GM18505 (cell line): Measurements from ENCODE around the gene CAPN12.

ENCODE experiments used
- ATAC-seq: cut with Tn5 transposase; IDR thresholded peaks from one replicate; pipeline ENCODE4 v1.9.1; 2021; ENCODE audit not compliant: unreplicated experiment
- POLR2A ChIP-seq: IDR thresholded peaks from 4 replicates; pipeline ENCODE4 v1.6.1; 2011; ENCODE audit warnings: borderline replicate concordance; ENCODE audit not compliant: insufficient read depth, insufficient read length; ENCODE audit errors: extremely low read depth

The CAPN12 gene

GRCh38 chr19:38698225-38699026, 45.8 kb downstream of the CAPN12 start:
- ATAC-seq: no peak
- no peak for TF ChIP-seq POLR2A

DNA sequence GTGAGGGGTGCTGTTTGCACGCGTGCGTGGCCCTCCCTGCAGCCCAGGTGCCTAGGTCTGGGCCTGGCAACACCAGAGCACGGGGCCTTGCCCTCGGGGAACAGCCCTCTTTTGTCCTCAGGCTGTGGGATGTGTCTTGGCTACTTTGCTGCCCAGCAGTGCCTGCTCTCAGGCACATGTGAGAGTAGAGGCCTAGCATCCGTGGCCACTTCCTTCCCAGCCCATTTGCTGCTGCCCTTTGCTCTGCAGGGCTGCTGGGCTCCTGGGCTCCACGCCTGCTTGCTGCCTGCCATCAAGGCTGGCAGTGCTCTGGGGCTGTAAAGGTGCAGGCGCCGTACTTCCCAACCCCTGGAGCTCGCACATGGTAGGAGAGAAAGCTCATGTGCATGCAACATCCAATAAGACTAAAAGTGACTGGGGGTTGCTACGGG, 46.6 kb downstream of the CAPN12 start:
- ATAC-seq: no peak
- no peak for TF ChIP-seq POLR2A

- TF ChIP-seq POLR2A: no peak
- ATAC-seq: no peak
Observed at GRCh38 chr19:38697197-38697596, 47.1 kb downstream of the CAPN12 start.

- no peak for TF ChIP-seq POLR2A
- no peak for ATAC-seq
Observed at GRCh38 chr19:38696729-38697055, 47.6 kb downstream of the CAPN12 start.

DNA sequence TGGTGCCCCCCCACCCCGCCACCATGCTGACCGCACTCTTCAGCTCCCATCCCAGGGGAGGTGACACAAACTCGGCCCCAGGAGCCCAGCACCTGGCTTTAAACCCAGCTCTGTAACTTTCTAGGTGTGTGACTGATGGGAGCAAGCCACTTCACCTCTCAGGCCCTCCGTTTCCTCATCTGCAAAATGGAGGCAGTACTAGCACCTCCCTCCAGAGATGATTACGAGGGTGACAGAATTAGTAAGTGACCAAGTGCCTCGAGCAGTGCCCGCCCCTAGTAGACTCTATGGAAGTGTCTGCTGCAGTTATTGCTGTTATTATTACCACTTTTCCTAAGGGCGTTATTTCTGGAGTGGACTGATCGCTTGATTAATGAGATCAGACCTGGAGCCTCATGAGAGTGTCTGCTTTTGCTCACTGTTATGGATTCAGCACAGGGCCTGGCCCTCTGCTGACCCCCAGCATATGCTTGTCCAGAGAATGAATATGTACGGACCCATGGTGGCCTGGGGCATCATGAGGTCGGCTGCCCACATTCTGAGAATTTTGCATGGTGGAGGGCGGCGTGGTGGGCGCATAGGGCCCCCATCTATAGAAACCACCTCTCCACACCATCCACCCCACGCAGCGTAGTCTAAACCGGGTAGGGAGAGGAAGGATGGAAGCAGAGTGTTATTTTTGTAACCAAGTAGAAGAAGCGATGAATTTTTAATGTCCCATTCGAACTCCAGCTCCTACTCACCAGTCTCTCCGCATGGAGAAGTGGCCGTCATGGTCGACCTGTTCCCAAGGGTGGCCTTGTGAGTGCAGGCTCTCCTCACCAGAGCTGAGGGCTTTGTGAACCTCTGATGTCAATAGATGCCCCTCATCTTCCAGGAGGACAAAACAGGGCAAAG, 48.2 kb downstream of the CAPN12 start:
- TF ChIP-seq POLR2A: no peak
- no peak for ATAC-seq

DNA sequence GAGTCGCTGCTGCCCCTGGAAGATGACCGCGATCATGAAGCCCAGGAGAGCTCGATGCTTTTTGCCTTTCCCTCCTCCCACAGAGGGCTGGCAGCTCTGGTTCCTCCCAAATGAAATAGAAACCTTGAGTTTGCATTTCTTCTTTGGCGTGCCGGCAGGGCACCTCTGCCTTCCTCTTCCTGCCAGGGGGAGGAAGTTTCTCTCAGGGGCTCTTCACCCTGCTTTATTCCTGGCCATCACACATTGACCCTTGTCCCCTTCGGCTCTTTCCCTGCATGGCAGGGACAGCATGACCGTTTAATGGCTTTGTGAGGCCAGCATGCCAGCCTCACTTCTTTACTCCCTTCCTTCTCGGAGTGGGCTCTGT, 49.0 kb downstream of the CAPN12 start:
- ATAC-seq: no peak
- TF ChIP-seq POLR2A: no peak

DNA sequence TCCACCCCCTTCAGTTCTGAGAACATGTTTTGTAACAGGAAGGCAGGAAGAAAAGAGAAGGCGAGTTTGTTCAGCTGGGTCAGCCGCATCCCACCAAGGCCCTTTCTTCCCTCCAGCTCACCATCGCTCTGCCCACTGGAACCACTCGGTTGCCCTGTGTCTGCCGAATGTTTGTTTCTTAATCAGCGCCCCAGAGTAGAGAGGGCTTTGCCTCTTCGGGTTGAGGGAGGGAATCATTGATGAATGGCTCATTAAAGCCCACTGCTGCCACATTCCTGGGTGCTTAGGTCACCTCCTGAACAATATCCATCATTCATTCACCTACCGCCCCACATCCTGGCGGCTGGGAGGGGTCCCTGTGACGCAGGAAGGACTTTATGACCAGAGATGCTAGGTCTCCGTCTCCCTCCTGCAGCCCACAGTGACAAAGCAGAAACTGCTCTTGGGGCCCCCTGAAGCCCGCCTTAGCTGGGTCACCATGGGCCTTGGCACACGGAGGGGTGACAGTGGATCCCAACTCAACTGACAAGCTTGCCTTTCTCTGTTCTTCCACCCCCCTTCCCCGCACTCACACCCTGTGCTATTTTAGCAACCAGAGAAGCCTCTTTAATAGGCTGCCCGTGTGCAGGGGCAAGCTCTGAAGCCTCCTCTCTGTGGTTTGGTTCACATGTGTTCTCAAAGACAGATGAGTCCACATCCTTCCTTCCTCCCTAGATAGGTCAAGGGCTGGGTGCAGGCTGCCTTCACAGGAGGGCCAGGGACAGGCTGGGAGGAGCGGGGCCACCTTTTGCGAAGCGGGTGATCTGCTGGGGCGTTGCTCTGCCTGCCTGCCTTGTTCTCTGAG, 50.7 kb downstream of the CAPN12 start:
- no peak for TF ChIP-seq POLR2A
- no peak for ATAC-seq

DNA sequence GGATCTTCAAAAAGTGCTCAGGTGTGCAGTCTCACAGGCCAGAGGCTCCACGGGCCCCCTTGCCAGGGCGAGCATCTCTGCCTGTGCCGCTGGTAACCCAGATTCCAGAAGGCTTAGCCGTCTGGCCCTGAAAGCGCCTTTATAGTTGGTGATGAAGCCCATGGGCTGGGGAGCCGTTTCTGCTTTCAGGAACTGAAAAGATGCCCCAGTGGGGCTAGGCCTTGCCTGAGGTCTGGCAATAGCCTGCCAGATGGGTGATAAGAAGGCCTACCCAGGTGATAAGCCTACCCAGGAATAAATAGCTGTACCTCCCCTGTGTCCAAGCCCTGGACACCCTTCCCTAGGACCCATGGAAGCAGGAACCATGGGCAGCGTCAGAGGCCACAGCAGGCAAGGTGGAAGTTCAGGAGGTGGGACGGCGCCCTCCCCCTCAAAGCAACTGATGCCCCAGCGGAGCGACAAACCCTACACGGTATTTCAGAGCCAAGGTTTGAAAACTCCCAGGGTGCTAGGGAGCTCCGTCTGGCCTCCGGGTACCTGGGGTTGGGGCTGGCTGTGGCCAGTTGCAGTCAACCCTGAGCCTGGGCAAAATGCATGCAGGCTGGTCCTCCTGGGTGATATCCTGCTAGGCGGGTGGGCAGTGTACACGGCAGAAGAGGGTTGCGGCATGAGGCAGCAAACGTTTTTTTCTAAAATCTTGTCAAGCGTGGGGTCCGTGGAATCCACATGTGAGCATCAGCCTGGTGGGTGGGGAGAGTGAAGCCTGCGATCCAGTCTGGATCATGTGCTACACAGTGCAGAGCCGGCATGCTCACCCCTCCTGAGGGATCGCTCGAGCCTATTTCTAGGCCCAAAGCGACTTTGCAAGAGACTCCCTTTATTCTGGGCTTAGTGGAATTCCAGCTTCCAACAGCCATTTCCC, 51.6 kb downstream of the CAPN12 start:
- ATAC-seq: no peak
- TF ChIP-seq POLR2A: no peak

GRCh38 chr19:38691938-38692457, 52.3 kb downstream of the CAPN12 start:
- no peak for ATAC-seq
- TF ChIP-seq POLR2A: no peak

- ATAC-seq: no peak
- TF ChIP-seq POLR2A: no peak
Observed at GRCh38 chr19:38690832-38691231, 53.4 kb downstream of the CAPN12 start.

- no peak for TF ChIP-seq POLR2A
Observed at GRCh38 chr19:38690146-38690545, 54.1 kb downstream of the CAPN12 start.

GRCh38 chr19:38687837-38688378, 56.4 kb downstream of the CAPN12 start:
- no peak for TF ChIP-seq POLR2A
- no peak for ATAC-seq

More at GRCh38 chr19:38690146-38690545, 54.1 kb downstream of the CAPN12 start:
- no peak for ATAC-seq
